8988T (cell line): Measurements from ENCODE around the gene BMP7.
"Not testable (repeated sequence)": the region's sequence is repeated elsewhere in the genome, so short reads cannot be mapped to it uniquely, and the experiment has no call there.

ENCODE experiments used
- DNase-seq: peaks from one replicate; pipeline ENCODE4 v3.0.0; 2011

Gene BMP7

GRCh38 chr20:57163041-57163440 is 103.4 kb downstream of the BMP7 start:
- DNase-seq = no peak

- DNase-seq = no peak
These were observed 104.1 kb downstream of the BMP7 start for GRCh38 chr20:57162362-57162652.

GRCh38 chr20:57161478-57162361 is 104.7 kb downstream of the BMP7 start:
- no peak for DNase-seq

- no peak for DNase-seq
These were observed 105.5 kb downstream of the BMP7 start for GRCh38 chr20:57160985-57161384.

DNA sequence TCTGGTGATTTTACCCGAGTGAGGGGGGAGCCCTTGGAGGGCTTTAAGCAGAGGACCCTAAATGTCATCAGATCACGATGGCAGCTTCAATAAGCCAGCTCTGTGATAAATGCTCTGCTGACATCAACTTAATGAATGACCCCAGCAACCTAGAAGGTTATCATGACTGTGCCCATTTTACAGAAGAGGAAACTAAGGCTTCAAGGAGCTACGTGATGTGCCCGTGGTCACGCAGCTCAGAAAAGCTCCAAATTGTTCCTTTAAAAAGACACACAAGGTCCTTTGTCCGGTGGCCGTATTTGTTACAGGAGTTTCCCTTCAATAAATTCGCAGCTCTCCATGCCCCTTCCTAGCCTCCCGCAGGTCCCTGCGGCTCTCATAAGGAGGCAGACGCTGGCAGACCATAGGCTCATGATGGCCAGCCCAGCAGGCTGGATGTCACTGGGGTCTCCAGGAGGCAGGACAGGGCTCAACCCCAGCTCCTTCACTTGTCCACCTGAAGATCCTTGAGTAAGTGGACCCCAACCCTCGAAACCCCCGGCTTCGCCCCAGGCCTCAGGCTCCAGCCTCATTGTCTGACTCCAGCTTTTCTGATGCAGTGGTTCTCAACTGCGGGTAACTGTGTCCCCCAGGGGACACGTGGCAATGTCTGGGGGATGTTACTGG is 106.4 kb downstream of the BMP7 start:
- no peak for DNase-seq

DNA sequence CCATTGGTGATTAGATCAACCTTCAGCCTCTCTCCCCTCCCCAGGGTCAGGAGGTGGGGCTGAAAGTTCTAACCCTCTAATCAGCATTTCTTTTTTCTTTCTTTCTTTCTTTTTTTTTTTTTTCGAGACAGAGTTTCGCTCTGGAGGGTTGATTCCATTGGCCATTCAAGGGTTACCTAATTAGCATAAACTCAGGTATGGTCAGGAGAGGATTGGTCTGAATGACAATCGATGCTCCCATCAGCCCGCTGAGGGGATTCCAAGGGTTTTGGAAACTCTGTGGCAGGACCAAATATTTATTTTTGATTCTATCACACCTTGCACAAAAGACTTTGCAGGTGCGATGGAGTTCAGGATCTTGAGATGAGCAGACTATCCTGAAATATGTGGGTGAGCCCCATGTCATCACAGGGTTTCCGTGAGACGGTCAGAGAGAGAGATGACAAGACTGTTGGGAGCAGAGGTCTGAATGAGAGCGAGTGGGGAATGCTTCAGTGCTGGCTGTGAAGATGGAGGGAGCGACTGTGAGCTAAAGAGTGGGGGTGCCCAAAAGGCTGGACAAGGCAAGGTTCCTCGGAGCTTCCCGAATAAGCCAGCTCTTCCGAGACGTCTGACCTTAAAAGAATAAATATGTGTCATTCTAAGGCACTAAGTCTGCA is 107.1 kb downstream of the BMP7 start:
- DNase-seq = no peak

GRCh38 chr20:57158474-57158873 is 108.0 kb downstream of the BMP7 start:
- no peak for DNase-seq

- not testable (repeated sequence) for DNase-seq
These were observed 108.7 kb downstream of the BMP7 start for GRCh38 chr20:57157787-57158186.

DNA sequence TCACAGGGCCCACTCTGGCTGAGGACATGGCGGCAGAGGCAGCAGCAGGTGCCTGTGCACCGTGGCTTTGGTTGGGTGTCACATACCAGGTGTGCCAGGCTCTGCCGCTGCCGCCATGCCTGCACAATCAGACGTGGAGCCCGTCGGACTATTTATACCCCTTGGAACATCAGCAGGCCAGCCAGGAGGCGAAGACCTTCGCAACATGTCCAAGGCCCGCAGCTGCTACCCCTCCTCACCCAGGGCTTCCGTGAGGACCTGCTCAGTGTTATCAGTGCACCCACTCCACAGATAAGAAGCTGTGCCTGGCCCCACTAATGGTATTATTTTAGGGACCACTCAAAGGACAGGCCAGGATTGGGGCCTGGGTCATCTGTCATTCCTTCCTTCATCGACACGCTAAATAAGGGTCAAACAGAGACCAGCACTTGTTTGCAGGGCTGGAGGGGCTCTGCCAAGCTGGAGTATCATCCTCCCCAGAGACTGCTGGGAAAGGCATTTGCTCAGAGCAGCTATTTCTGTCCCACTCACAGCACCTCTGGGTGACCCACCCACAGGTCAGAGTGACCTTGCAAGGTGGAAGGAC is 109.2 kb downstream of the BMP7 start:
- DNase-seq = no peak

GRCh38 chr20:57156011-57156729 is 110.3 kb downstream of the BMP7 start:
- no peak for DNase-seq

- no peak for DNase-seq
These were observed 111.0 kb downstream of the BMP7 start for GRCh38 chr20:57155415-57155814.

GRCh38 chr20:57153238-57153905 is 113.1 kb downstream of the BMP7 start:
- no peak for DNase-seq

GRCh38 chr20:57152557-57152956 is 113.9 kb downstream of the BMP7 start:
- no peak for DNase-seq

GRCh38 chr20:57150559-57150958 is 115.9 kb downstream of the BMP7 start:
- no peak for DNase-seq

DNA sequence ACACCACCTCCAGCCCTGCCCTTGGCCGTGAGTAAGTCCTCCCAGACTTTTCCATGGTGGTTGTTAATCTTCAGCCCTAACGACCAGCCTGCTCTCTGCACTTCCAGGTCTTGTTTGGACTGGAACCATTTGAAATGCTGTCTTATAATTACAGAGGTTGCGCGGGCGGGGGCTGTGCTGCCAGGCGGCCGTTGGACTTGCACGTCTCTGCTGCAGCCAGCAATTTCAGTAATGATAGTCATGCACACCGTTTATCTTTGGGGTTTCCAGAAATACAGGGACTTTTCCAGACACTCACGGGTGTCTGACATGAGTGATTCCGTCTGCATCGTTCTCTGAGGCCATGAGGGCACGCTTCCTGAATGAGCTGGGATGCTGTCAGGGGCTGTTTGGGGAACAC is 118.2 kb downstream of the BMP7 start:
- no peak for DNase-seq

DNA sequence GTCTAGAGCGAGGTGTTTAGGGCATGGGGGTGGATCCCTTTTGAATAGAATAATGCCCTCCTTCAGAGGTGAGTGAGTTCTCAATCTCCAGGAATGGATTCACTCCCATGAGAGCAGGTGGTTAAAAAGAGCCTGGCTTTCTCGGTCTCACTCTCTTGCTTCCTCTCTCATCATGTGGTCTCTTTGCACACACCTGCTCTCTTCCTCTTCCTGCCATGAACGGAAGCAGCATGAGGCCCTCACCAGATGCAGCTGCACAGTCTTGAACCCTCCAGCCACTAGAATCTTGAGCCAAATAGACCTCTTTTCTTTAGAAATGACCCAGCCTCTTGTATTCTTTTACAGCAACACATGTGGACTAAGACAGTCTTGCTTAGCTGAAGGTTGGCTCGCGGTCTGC is 119.3 kb downstream of the BMP7 start:
- no peak for DNase-seq

DNA sequence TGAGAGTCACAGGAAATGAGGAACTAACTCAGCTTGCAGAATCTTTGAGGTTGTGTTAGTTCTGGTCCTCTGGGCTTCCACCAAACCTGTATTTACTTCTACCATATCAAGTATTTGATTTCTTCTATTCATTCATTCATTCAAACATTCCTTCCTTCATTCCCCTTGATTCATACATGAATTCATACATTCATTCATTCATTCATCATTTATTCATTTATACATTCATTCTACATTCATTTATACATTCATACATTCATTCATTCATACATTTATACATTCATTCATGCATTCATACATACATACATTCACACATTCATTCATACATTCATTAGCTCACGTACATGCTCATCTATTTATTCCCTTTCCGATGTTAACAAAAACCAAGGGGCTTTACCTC is 120.3 kb downstream of the BMP7 start:
- no peak for DNase-seq

- no peak for DNase-seq
These were observed 121.3 kb downstream of the BMP7 start for GRCh38 chr20:57145089-57145631.

GRCh38 chr20:57143173-57143572 is 123.3 kb downstream of the BMP7 start:
- DNase-seq = no peak

DNA sequence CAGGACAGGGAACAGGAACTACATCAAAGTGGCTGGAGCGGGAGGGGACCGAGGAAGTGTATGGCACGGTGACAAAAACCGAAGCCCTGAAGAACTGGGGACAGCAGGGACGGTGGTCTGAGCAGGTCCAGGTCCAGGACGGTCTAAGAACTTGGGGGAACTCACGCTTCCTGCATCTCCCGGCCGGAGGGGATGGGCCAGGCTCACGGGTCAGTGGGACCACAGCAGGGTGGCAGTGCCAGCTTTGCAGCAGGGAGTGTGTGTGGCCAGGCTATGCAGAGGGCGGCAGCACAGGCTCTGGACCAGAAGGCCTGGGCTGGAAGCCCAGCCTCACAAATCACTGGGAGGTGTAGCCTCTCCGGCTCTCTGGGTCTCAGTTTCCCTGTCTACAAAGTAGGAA is 123.8 kb downstream of the BMP7 start:
- no peak for DNase-seq

DNA sequence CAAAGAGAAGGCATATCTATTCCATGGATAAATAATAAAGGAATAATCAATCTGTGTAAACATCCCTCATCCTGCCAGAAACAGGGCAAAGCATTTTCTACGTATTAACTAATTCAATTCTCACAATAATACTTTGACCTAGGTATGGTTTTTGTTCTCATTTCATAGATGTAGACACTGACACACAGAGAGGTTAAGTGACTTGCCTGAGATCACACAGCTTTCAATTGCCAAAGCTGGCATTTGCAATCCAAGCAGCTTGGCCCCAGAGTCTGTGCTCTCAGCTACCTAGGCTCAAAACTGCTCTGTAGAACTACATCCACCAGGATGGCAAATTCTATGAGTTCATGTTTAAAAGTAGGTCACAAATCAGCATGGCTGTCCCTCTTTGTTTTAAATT is 124.9 kb downstream of the BMP7 start:
- no peak for DNase-seq

GRCh38 chr20:57140416-57140965 is 126.0 kb downstream of the BMP7 start:
- DNase-seq = no peak
